SH-SY5Y (cell line): ENCODE results near the gene ITGB2.

ENCODE experiments used
- GATA2 ChIP-seq: IDR thresholded peaks from 2 replicates; pipeline ENCODE4 v1.6.1; 2011; ENCODE audit warnings: mild to moderate bottlenecking, low read depth, low read length
- GATA3 ChIP-seq: IDR thresholded peaks from 2 replicates; pipeline ENCODE4 v1.6.1; 2011; ENCODE audit warnings: low read depth, mild to moderate bottlenecking, low read length, moderate library complexity

DNA sequence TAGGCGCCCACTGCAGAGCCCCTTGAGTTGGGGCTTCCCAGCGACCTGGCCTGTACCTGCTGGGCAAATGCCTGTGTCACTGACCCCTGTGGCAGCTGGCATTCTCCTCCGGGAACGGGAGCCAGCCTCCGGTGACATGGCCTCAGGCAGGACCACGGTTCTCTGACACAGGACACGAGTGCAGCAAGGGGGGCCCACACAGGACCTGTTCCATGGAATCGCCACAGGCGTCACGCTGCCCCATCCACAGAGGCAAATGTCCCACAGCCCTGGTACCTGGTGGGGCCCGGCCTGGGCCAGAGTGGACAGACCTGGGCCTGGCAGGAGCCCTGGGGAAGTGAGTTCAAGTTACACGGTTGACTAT is 2.6 kb downstream of the ITGB2 start:
- TF ChIP-seq GATA2 (no peak), GATA3 (no peak)
